ENCODE measurements around the gene IGFBPL1.

Gene IGFBPL1

DNA sequence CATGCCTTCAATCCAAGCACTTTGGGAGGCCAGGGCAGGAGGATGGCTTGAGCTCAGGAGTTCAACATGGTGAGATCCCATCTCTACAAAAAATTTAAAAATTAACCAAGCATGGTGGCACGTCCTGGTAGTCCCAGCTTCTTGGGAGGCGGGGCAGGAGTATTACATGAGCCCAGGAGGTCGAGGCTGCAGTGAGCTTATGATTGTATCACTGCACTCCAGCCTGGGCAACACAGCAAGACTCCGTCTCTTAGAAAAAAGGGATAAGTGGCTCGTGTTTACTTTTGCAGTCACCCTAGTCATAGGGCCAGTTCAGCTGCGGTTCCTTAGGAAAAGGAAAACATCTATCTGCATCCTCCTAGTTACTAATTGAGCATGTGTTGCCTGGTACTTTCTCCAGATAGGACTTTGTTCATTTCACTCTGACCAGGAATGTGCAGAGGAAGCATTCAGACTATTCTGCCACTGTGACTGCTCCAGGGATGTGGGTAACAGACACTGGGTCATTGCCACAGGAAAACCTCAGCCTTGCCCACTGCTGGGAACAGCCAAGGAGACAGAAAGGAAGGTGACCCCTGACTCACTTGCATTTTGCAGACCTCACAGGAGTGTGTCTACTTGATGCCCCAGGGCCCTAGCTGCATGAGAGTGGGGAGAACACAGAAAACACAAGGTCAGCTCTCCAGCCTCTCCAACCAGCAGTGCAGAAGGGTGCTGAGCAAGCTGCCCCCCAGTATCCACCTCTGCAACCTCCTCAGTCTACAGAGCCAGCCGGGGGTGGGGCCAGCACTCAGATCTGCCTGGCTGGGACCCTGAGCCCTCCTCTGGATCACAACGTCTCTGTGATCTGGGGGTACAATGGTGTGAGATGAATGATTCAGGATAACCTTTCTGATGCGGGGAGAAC, 65.6 kb downstream of the IGFBPL1 start:
- Histone ChIP-seq H3K27ac (ENCODE audit: low read length) (no peak overlapping the region), H3K9ac (ENCODE audit: low read depth, low read length) (no peak overlapping the region), H3K9me3 (ENCODE audit: insufficient read depth, low read depth, low read length) (no peaks in the 10 kb centered on the region), H3K4me3 (ENCODE audit: low read length) (no peak overlapping the region), H3K4me1 (ENCODE audit: insufficient read depth, low read length) (no peaks in the 10 kb centered on the region), H3K36me3 (ENCODE audit: insufficient read depth, low read depth, low read length) (no peaks in the 10 kb centered on the region), H3K27me3 (ENCODE audit: insufficient read depth, low read length) (peaks cover 19% of the 10 kb centered on the region)

DNA sequence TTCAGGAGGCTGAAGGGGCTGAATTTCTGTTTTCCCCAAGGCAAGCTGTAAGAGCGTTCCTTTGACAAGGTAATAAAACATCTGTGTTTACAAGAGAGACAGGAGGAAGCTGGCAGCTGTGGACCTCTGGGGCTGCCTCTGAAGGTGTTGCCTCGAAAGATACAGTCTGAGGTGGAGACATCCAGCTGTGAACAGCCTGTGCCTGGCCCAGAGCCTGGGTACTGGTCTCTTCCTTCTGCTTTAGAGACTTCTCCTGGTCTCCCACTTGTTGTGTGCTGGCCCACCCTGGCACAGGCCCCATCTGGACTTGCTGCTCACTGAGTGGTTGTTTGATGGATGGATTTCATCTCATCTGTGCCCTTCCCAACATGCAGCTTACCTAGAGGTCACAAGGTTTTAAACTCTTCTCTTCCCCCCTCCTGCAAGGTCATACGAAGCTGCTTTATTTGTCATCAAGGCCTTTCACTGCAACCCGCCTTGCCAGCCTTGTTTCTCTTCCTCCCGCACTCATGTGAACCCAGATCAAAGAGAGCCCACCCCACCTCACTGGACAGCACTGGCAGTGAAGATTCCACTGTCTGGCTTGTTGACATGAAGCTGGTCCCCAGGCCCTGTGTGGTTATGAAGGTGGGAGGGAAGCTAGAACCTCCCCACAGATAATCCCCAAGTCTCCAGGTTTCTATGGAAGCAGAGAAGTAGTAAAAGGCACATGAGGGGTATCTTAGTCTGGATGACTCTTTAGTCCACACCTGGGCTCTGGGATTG, 66.7 kb downstream of the IGFBPL1 start:
- Histone ChIP-seq H3K4me3 (ENCODE audit: low read length) (no peak overlapping the region), H3K9ac (ENCODE audit: low read depth, low read length) (no peak overlapping the region), H3K27me3 (ENCODE audit: insufficient read depth, low read length) (peaks cover 30% of the 10 kb centered on the region), H3K36me3 (ENCODE audit: insufficient read depth, low read depth, low read length) (no peaks in the 10 kb centered on the region), H3K4me1 (ENCODE audit: insufficient read depth, low read length) (peaks cover 2% of the 10 kb centered on the region; the same call in 1 of the 2 replicates), H3K9me3 (ENCODE audit: insufficient read depth, low read depth, low read length) (no peaks in the 10 kb centered on the region), H3K27ac (ENCODE audit: low read length) (no peak overlapping the region)

DNA sequence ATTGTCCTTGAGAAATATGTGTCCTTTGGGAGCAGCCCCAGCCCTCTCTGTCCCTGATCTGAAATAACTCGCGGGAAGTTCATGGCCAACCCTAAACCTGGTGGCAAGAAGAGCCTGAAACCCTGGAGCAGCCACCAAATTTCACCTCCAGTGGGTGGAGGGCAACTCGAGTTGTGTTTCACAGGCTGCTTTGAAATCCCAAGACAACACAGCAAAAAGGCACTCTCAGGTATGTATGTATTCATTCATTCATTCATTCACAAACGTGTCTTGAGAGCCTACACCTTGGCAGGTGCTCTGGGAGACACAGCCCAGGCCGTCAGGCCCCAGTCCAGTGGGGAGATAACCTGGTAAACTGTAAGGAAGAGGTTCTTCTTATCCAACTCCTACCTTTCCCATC, 67.4 kb downstream of the IGFBPL1 start:
- H3K27me3 ChIP-seq (ENCODE audit: insufficient read depth, low read length) = peaks cover 37% of the 10 kb centered on the region
- H3K9ac ChIP-seq (ENCODE audit: low read depth, low read length) = no peak overlapping the region
- H3K9me3 ChIP-seq (ENCODE audit: insufficient read depth, low read depth, low read length) = no peaks in the 10 kb centered on the region
- peaks cover 4% of the 10 kb centered on the region; the same call in 1 of the 2 replicates for H3K4me1 ChIP-seq (ENCODE audit: insufficient read depth, low read length)
- H3K4me3 ChIP-seq (ENCODE audit: low read length) = no peak overlapping the region
- no peaks in the 10 kb centered on the region for H3K36me3 ChIP-seq (ENCODE audit: insufficient read depth, low read depth, low read length)
- no peak overlapping the region for H3K27ac ChIP-seq (ENCODE audit: low read length)

Measured in iPS-20b (cell line).